Smooth muscle cell (in vitro differentiated cells): ENCODE data around the gene RARB. TPM values are rescaled to one million over a fixed set of nuclear protein-coding genes. Genes with fewer than 3 reads are reported as not detected.

Source experiments
- DNase-seq: peaks from one replicate; lab custom pipeline; 2025; ENCODE audit not compliant: unreplicated experiment; lab: John Stamatoyannopoulos, UW
- H2AFZ ChIP-seq: fragments of 200-600 bp; sonication (generic); 2 replicates; pipeline ENCODE4 v1.6.0; 2016; ENCODE audit warnings: antibody characterized with exemption, low read depth, mild to moderate bottlenecking
- H3F3A ChIP-seq: fragments of 200-600 bp; sonication (generic); 2 replicates; pipeline ENCODE4 v1.6.0; 2017; ENCODE audit warnings: antibody characterized with exemption, low read depth
- H3K27ac ChIP-seq: fragments of 200-600 bp; sonication (generic); 2 replicates; pipeline ENCODE4 v1.5.1; 2016; ENCODE audit warnings: low read depth, mild to moderate bottlenecking
- H3K27me3 ChIP-seq: fragments of 200-600 bp; sonication (generic); 2 replicates; pipeline ENCODE4 v1.6.1; 2016; ENCODE audit warnings: low read depth, mild to moderate bottlenecking
- H3K36me3 ChIP-seq: fragments of 200-600 bp; sonication (generic); 2 replicates; pipeline ENCODE4 v1.5.1; 2016; ENCODE audit warnings: low read depth
- H3K4me1 ChIP-seq: fragments of 200-600 bp; sonication (generic); 2 replicates; pipeline ENCODE4 v1.5.1; 2016; ENCODE audit warnings: low read depth
- H3K4me2 ChIP-seq: fragments of 200-600 bp; sonication (generic); 2 replicates; pipeline ENCODE4 v1.6.0; 2016; ENCODE audit warnings: mild to moderate bottlenecking
- H3K4me3 ChIP-seq: fragments of 200-600 bp; sonication (generic); 2 replicates; pipeline ENCODE4 v1.5.1; 2016; ENCODE audit warnings: mild to moderate bottlenecking
- H3K79me2 ChIP-seq: fragments of 200-600 bp; sonication (generic); 2 replicates; pipeline ENCODE4 v1.6.0; 2016; ENCODE audit warnings: low read depth, mild to moderate bottlenecking
- H3K9ac ChIP-seq: fragments of 200-600 bp; sonication (generic); 2 replicates; pipeline ENCODE4 v1.6.0; 2016; ENCODE audit warnings: low read depth
- H3K9me3 ChIP-seq: fragments of 200-600 bp; sonication (generic); replicated peaks from 2 replicates; pipeline ENCODE4 v1.5.1; 2016; ENCODE audit warnings: low read depth
- H4K20me1 ChIP-seq: fragments of 200-600 bp; sonication (generic); 2 replicates; pipeline ENCODE4 v1.6.0; 2016; ENCODE audit warnings: low read depth
- WGBS: methylation state at CpG from one replicate; pipeline ENCODE4 v1.1.7; 2016; ENCODE audit warnings: low lambda C conversion rate; 5-methylcytosine and 5-hydroxymethylcytosine counted together
- polyA plus RNA-seq: library from polyadenylated mRNA; unstranded; fragments of >200 nt; fragmentation: Nextera tagmentation; extraction: Ambion mirVana; gene quantifications from 2 replicates; pipeline ENCODE4 v1.2.1, GENCODE V29; 2016
- total RNA-seq: library from RNA; depleted of rRNA; stranded (reverse); fragments of >200 nt; gene quantifications from 2 replicates; pipeline ENCODE4 v1.2.3, GENCODE V29; 2014
- TF ChIP-seq, protein P1 (sequence below): fragments of 200-600 bp; sonication (generic); IDR thresholded peaks from 2 replicates; pipeline ENCODE4 v1.5.1; 2017; ENCODE audit warnings: borderline replicate concordance, mild to moderate bottlenecking, antibody characterized with exemption; ENCODE audit not compliant: insufficient read depth, poor library complexity, severe bottlenecking

Gene RARB
- total and polyA plus RNA-seq, 2 experiments from 2014 or later, result 88.1 to 106 TPM

DNA sequence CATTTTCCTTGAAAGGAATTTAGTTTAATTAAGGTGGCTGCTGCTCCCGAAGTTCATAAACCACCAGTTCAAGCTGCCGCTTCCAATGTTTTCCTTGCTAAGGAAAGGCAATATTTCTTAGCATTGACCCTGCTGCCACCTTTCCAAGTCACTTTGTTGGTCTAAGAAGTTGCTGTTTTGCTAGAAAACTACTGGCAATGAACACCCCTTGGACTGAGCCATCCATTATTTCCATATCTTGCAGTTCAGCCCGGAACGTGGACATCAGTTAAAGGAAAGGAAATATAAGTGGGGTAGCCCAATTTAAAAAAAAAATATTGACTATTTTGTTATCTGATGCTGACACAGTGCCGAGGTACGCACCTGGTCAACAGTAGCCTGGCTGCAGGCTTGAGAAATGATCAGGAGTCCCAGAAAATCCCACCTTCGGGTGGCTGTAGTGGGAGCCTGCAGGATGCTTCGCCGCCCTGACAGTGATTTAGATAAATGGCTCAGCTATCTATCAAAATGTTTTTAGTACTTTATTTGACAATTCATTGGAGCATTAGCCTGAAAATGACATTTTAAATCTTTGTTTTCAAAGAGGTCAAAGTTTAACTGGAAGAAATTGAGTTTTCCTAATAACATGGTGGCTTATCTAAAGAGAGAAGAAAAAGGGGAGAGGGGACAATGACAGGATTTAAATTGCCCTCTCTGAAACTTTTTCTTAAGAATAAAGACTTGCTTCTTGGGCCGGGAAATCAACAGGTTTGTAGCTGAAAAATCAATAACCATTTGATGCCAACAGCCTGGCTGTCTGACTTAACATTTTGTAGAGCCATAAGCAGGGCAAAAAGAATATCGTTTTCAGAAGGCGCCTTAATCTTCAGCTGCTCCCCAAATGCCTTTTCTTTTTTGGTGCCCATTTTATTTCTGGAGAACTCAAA is 1.6 kb downstream of the RARB start:
- Histone ChIP-seq H3K4me2 (peak overlapping the region; percentile 93), H3K9me3 (no peaks in the 10 kb centered on the region), H3K4me3 (peak overlapping the region; percentile 71), H3F3A (peaks cover 47% of the 10 kb centered on the region), H3K36me3 (no peaks in the 10 kb centered on the region), H3K79me2 (peaks cover 64% of the 10 kb centered on the region), H3K4me1 (peaks cover 80% of the 10 kb centered on the region), H2AFZ (no peak overlapping the region), H3K9ac (peak overlapping the region; percentile 73), H3K27ac (peak overlapping the region; percentile 89), H4K20me1 (no peaks in the 10 kb centered on the region), H3K27me3 (no peaks in the 10 kb centered on the region)
- TF ChIP-seq, protein P1, sequence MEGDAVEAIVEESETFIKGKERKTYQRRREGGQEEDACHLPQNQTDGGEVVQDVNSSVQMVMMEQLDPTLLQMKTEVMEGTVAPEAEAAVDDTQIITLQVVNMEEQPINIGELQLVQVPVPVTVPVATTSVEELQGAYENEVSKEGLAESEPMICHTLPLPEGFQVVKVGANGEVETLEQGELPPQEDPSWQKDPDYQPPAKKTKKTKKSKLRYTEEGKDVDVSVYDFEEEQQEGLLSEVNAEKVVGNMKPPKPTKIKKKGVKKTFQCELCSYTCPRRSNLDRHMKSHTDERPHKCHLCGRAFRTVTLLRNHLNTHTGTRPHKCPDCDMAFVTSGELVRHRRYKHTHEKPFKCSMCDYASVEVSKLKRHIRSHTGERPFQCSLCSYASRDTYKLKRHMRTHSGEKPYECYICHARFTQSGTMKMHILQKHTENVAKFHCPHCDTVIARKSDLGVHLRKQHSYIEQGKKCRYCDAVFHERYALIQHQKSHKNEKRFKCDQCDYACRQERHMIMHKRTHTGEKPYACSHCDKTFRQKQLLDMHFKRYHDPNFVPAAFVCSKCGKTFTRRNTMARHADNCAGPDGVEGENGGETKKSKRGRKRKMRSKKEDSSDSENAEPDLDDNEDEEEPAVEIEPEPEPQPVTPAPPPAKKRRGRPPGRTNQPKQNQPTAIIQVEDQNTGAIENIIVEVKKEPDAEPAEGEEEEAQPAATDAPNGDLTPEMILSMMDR, result no peak
- 27% methylated on average over 12 of the region's 12 CpGs for WGBS
- no peak for DNase-seq

DNA sequence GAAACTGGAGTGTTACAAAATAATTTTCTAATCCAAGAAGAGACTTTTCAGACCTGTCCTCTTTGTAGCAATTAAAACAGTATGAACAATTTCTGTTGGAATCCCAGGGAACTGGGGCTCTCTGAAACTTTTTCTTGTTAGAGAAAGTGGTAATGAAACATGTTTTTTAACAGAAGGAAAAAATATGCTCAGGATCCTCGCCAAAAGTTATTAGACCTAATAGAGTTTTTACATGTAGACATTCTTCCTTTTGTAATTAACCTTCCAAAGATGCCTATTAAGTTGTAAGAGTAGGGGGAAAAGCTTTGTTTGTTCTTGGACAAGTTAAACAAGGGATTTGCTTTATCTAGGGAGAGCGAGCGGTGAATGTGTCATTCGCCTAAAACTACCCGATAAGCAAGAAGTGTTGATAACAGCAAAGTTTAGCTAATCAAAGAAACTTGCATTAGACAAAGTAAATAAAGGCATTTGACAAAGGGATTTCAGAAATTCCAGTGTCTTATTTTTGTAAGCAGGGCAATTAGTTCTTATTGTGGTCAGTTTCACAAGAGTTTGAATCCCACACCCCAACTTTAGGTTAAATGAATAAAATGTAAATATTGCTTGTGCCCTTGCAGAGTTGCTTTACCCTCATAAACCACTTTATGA is 2.3 kb downstream of the RARB start:
- peak overlapping the region; percentile 89 for H3K27ac ChIP-seq
- H3K9ac ChIP-seq, result peak overlapping the region; percentile 73
- H3K4me1 ChIP-seq, result peaks cover 73% of the 10 kb centered on the region
- H3K4me2 ChIP-seq, result peak overlapping the region; percentile 93
- peaks cover 41% of the 10 kb centered on the region for H3F3A ChIP-seq
- no peaks in the 10 kb centered on the region for H4K20me1 ChIP-seq
- peaks cover 72% of the 10 kb centered on the region for H3K79me2 ChIP-seq
- WGBS, result under 1% methylated on average over 5 of the region's 5 CpGs
- TF ChIP-seq, protein P1, result no peak
- H3K4me3 ChIP-seq, result peak overlapping the region; percentile 71
- DNase-seq, result no peak
- H3K27me3 ChIP-seq, result no peaks in the 10 kb centered on the region
- H3K9me3 ChIP-seq, result no peaks in the 10 kb centered on the region
- no peak overlapping the region for H2AFZ ChIP-seq
- H3K36me3 ChIP-seq, result no peaks in the 10 kb centered on the region

DNA sequence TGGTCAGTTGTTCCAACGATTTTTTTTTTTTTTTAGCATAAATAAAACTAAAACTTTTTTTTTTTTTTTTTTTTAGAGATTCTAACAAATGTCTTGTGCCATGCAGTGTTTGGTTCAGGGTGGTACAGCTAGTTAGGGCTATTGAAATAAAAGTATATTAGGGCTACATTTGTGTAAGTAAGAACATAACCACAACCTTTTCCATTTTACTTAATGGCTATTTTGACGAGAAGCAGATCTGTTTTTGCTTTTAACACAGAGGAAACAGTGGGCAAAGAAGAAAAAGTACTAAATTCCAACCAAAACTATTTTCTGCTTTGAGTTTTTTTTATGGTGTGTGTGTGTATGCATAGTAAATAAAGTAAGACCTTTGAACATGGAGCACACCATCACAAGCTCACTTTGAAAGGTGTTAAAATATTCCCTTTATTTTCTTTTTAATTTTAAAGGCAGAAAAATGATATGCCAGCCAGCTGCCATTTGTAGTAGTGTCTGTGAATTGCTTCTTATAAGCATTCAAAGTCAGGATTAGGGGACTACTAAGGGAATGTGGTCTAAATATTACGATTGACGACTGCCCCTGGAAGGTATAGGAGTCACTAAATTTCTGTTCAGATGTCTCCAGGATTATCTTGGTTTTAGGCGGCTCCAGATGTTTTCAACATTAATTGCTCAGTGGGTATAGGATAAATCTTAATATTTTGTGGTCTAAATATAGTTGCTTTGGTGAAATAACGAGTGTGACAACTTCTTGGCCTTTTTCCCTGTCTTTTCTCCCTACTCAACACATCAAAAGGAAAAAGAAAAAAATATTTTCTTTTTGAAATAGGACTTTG is 3.1 kb downstream of the RARB start:
- H3K9me3 ChIP-seq, result no peaks in the 10 kb centered on the region
- peak overlapping the region; percentile 26 for H2AFZ ChIP-seq
- no peaks in the 10 kb centered on the region for H4K20me1 ChIP-seq
- H3K4me1 ChIP-seq, result peaks cover 71% of the 10 kb centered on the region
- H3K4me3 ChIP-seq, result peak overlapping the region; percentile 71
- peak overlapping the region; percentile 73 for H3K9ac ChIP-seq
- peak overlapping the region; percentile 93 for H3K4me2 ChIP-seq
- TF ChIP-seq, protein P1, result no peak
- 2% methylated on average over 6 of the region's 6 CpGs for WGBS
- peak overlapping the region; percentile 89 for H3K27ac ChIP-seq
- H3K36me3 ChIP-seq, result no peaks in the 10 kb centered on the region
- no peak for DNase-seq
- peaks cover 79% of the 10 kb centered on the region for H3K79me2 ChIP-seq
- H3K27me3 ChIP-seq, result no peaks in the 10 kb centered on the region
- peaks cover 34% of the 10 kb centered on the region for H3F3A ChIP-seq
